T-helper 1 cell treated with Interleukin-12 subunit alpha and Interleukin-12 subunit beta and Interleukin-4 antibody, amounts not matched to agents 30 μg/mL and 1 μg/mL, for 36 hours (primary cell): Measurements from ENCODE around the gene SETDB2.

Source experiments
- H3K27ac Mint-ChIP-seq: one replicate; pipeline ENCODE4 v1.8.0; 2021; ENCODE audit warnings: mild to moderate bottlenecking, mixed read lengths
- H3K27me3 Mint-ChIP-seq: one replicate; pipeline ENCODE4 v1.8.0; 2021; ENCODE audit warnings: low read depth, mixed read lengths
- H3K36me3 Mint-ChIP-seq: one replicate; pipeline ENCODE4 v1.8.0; 2021; ENCODE audit warnings: low read depth, mixed read lengths
- H3K4me1 Mint-ChIP-seq: one replicate; pipeline ENCODE4 v1.8.0; 2021; ENCODE audit warnings: low read depth, mixed read lengths
- H3K4me3 Mint-ChIP-seq: one replicate; pipeline ENCODE4 v1.8.0; 2021; ENCODE audit warnings: mild to moderate bottlenecking, moderate library complexity, mixed read lengths
- H3K9me3 Mint-ChIP-seq: one replicate; pipeline ENCODE4 v1.8.0; 2021; ENCODE audit warnings: mixed read lengths

Gene SETDB2, protein sequence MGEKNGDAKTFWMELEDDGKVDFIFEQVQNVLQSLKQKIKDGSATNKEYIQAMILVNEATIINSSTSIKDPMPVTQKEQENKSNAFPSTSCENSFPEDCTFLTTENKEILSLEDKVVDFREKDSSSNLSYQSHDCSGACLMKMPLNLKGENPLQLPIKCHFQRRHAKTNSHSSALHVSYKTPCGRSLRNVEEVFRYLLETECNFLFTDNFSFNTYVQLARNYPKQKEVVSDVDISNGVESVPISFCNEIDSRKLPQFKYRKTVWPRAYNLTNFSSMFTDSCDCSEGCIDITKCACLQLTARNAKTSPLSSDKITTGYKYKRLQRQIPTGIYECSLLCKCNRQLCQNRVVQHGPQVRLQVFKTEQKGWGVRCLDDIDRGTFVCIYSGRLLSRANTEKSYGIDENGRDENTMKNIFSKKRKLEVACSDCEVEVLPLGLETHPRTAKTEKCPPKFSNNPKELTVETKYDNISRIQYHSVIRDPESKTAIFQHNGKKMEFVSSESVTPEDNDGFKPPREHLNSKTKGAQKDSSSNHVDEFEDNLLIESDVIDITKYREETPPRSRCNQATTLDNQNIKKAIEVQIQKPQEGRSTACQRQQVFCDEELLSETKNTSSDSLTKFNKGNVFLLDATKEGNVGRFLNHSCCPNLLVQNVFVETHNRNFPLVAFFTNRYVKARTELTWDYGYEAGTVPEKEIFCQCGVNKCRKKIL

DNA sequence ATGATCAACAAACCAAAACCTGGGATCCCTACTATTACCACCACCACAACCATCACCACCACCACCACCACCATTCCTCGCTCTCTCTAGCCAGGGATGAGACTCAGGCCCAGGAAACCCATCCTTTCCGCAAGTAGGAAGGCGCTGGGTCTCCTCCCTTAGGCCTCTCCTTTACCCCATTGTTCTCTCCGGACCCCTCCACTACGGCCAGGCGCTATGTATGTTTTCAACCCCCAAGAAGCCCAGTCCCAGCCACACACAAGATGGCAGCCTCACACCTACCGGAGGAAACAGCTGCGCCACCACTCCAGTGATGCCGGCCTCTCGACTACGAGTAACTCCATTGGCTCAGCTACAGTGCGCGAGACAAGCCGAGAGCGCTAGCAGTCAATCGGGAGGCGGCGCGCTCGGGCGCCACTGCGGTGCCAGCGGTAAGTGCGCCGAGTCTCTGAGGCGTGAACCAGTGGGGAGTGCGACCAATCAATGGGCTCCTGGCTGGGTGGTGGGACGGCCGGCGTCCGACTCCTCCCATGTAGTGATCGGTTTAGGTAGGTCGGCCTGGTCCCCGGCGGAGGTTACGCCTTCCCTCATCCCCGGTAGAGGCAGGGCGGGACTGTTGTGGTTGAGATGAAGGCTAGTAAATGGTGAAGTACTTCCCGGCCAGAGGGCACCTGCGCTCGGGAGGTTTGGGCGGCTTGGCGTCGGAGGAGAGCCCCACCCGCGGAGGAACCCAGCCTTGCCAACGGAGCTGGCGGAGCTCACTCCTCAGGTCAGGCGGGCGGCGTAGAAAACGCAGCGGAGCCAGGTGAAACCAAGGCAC is at the start of gene SETDB2, which contains the start of gene CAB39L:
SETDB2 (plus strand) TSS at position 571 of the 820 bp plus-strand sequence. CDS start 7,620 bp downstream, outside the sequence.
CAB39L (minus strand) TSS at position 361 of the 820 bp plus-strand sequence. CDS start 61,154 bp downstream, outside the sequence.
- peaks cover 32% of the 10 kb centered on the region for H3K4me1 Mint-ChIP-seq
- H3K27me3 Mint-ChIP-seq = peaks cover 2% of the 10 kb centered on the region
- peak within 1 kb of the TSS; percentile 99 for H3K27ac Mint-ChIP-seq
- H3K9me3 Mint-ChIP-seq = no peaks in the 10 kb centered on the region
- peaks cover 6% of the 10 kb centered on the region for H3K36me3 Mint-ChIP-seq
- peak within 1 kb of the TSS; percentile 94 for H3K4me3 Mint-ChIP-seq

GRCh38 chr13:49395451-49395865 is 48.6 kb upstream of the SETDB2 start:
- no peaks in the 10 kb centered on the region for H3K36me3 Mint-ChIP-seq
- no peaks in the 10 kb centered on the region for H3K9me3 Mint-ChIP-seq
- H3K4me3 Mint-ChIP-seq = no peak overlapping the region
- H3K27ac Mint-ChIP-seq = no peak overlapping the region
- H3K4me1 Mint-ChIP-seq = no peaks in the 10 kb centered on the region
- peaks cover 9% of the 10 kb centered on the region for H3K27me3 Mint-ChIP-seq

- no peaks in the 10 kb centered on the region for H3K36me3 Mint-ChIP-seq
- H3K27me3 Mint-ChIP-seq = peaks cover 9% of the 10 kb centered on the region
- no peak overlapping the region for H3K4me3 Mint-ChIP-seq
- no peak overlapping the region for H3K27ac Mint-ChIP-seq
- H3K9me3 Mint-ChIP-seq = no peaks in the 10 kb centered on the region
- H3K4me1 Mint-ChIP-seq = no peaks in the 10 kb centered on the region
Observed at GRCh38 chr13:49395878-49396380, 48.1 kb upstream of the SETDB2 start.

GRCh38 chr13:49399801-49400472 is 44.1 kb upstream of the SETDB2 start:
- Mint-ChIP-seq H3K4me3 (no peak overlapping the region), H3K36me3 (peaks cover 3% of the 10 kb centered on the region), H3K9me3 (peaks cover 16% of the 10 kb centered on the region), H3K4me1 (no peaks in the 10 kb centered on the region), H3K27ac (no peak overlapping the region), H3K27me3 (no peaks in the 10 kb centered on the region)

- Mint-ChIP-seq H3K36me3 (peaks cover 4% of the 10 kb centered on the region), H3K27ac (no peak overlapping the region), H3K4me1 (no peaks in the 10 kb centered on the region), H3K27me3 (no peaks in the 10 kb centered on the region), H3K4me3 (no peak overlapping the region), H3K9me3 (peaks cover 25% of the 10 kb centered on the region)
Observed at GRCh38 chr13:49400755-49401659, 43.1 kb upstream of the SETDB2 start.

GRCh38 chr13:49403996-49404702 is 39.9 kb upstream of the SETDB2 start:
- H3K36me3 Mint-ChIP-seq = peaks cover 6% of the 10 kb centered on the region
- H3K9me3 Mint-ChIP-seq = peaks cover 25% of the 10 kb centered on the region
- no peaks in the 10 kb centered on the region for H3K4me1 Mint-ChIP-seq
- no peak overlapping the region for H3K4me3 Mint-ChIP-seq
- H3K27ac Mint-ChIP-seq = no peak overlapping the region
- no peaks in the 10 kb centered on the region for H3K27me3 Mint-ChIP-seq

DNA sequence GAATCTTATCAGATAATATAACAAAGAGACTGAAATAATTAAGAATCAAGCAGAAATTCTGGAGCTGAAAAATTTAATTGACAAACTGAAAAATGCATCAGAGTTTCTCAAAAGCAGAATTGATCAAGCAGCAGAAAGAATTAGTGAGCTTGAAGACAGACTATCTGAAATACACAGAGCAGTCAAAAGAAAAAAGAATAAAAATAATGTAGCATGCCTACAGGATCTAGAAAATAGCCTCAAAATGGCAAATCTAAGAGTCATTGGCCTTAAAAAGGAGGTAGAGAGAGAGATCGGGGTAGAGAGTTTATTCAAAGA is 39.4 kb upstream of the SETDB2 start:
- Mint-ChIP-seq H3K27ac (no peak overlapping the region), H3K4me1 (no peaks in the 10 kb centered on the region), H3K4me3 (no peak overlapping the region)

DNA sequence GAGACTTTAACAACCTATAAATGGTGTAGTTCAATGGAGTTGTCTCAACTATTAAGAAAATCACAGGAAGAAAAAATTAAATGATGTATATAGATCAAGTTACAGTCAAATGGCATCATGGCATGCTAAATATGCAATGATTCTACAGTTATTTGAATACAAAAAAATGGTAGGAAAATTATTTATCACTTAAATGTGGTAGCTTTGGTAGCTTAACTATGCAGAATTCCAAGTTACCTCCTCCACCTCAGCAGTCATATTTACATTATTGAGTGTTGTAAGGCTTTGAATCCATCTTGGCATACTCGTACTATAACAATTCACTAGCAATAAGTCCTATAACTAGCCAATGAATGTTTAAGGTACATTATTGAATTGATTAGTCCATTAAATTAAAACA is 37.0 kb upstream of the SETDB2 start:
- peaks cover 25% of the 10 kb centered on the region for H3K9me3 Mint-ChIP-seq
- no peak overlapping the region for H3K27ac Mint-ChIP-seq
- peaks cover 6% of the 10 kb centered on the region for H3K36me3 Mint-ChIP-seq
- no peaks in the 10 kb centered on the region for H3K27me3 Mint-ChIP-seq
- no peaks in the 10 kb centered on the region for H3K4me1 Mint-ChIP-seq
- H3K4me3 Mint-ChIP-seq = no peak overlapping the region

More for the DNA sequence above, 39.4 kb upstream of the SETDB2 start:
- Mint-ChIP-seq H3K9me3 (peaks cover 25% of the 10 kb centered on the region), H3K36me3 (peaks cover 6% of the 10 kb centered on the region), H3K27me3 (no peaks in the 10 kb centered on the region)

- peaks cover 25% of the 10 kb centered on the region for H3K9me3 Mint-ChIP-seq
- no peak overlapping the region for H3K4me3 Mint-ChIP-seq
- peaks cover 6% of the 10 kb centered on the region for H3K36me3 Mint-ChIP-seq
- H3K27me3 Mint-ChIP-seq = no peaks in the 10 kb centered on the region
- no peaks in the 10 kb centered on the region for H3K4me1 Mint-ChIP-seq
- H3K27ac Mint-ChIP-seq = no peak overlapping the region
Observed at GRCh38 chr13:49407936-49408335, 36.1 kb upstream of the SETDB2 start.

- Mint-ChIP-seq H3K36me3 (peaks cover 6% of the 10 kb centered on the region), H3K4me3 (no peak overlapping the region), H3K27me3 (no peaks in the 10 kb centered on the region), H3K27ac (no peak overlapping the region), H3K4me1 (no peaks in the 10 kb centered on the region), H3K9me3 (peaks cover 19% of the 10 kb centered on the region)
Observed at GRCh38 chr13:49409008-49409407, 35.1 kb upstream of the SETDB2 start.

GRCh38 chr13:49410006-49410405 is 34.1 kb upstream of the SETDB2 start:
- Mint-ChIP-seq H3K4me1 (no peaks in the 10 kb centered on the region), H3K9me3 (peaks cover 9% of the 10 kb centered on the region), H3K27me3 (no peaks in the 10 kb centered on the region), H3K4me3 (no peak overlapping the region), H3K27ac (no peak overlapping the region), H3K36me3 (peaks cover 2% of the 10 kb centered on the region)

GRCh38 chr13:49410477-49410876 is 33.6 kb upstream of the SETDB2 start:
- Mint-ChIP-seq H3K9me3 (peaks cover 4% of the 10 kb centered on the region), H3K36me3 (peaks cover 2% of the 10 kb centered on the region), H3K4me1 (no peaks in the 10 kb centered on the region), H3K27ac (no peak overlapping the region), H3K4me3 (no peak overlapping the region), H3K27me3 (no peaks in the 10 kb centered on the region)

DNA sequence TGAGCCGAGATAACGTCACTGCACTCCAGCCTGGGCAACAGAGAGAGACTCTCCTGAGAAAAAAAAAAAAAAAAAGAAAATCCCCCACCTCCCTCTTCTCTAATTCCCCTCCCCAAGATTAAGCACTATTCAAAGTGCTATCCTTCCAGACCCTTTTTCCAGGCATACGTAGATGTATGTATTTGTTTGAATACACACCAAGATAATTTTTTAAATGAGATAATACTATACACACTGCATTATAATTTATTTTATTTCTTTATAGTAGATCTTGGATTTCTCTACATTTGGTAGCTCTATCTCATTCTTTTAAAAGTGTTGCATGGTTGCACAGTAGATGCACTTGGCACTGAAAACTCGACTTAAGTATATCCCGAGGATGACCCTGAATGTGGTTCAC is 32.7 kb upstream of the SETDB2 start:
- H3K36me3 Mint-ChIP-seq = peaks cover 2% of the 10 kb centered on the region
- no peak overlapping the region for H3K27ac Mint-ChIP-seq
- no peaks in the 10 kb centered on the region for H3K9me3 Mint-ChIP-seq
- no peaks in the 10 kb centered on the region for H3K4me1 Mint-ChIP-seq
- no peaks in the 10 kb centered on the region for H3K27me3 Mint-ChIP-seq
- no peak overlapping the region for H3K4me3 Mint-ChIP-seq
